IMR-90 (cell line): ENCODE results near the gene LEMD1. TPM values are rescaled to one million over a fixed set of nuclear protein-coding genes. Genes with fewer than 3 reads are reported as not detected.

Experiments used
- ATAC-seq: fragments of 200-7000 bp; cut with Tn5 transposase; 2 replicates; pipeline ENCODE4 v1.9.1; 2020; ENCODE audit warnings: low read depth, mild to moderate bottlenecking, moderate library complexity
- BruUV-seq: library from RNA; stranded (reverse); fragments of 400-500 nt; replicated peaks from 2 replicates; lab custom pipeline; 2021; lab: Mats Ljungman, UMichigan
- CTCF ChIA-PET: fragments of 300-600 bp; formaldehyde crosslinking; extraction: SDS; loops from one replicate; lab custom pipeline; 2021; ENCODE audit warnings: antibody characterized with exemption; lab: Yijun Ruan, JAX
- POLR2A ChIA-PET: fragments of 300-600 bp; sonication (Branson Sonifier 250); formaldehyde crosslinking; loops from one replicate; lab custom pipeline; 2022; ENCODE audit warnings: antibody characterized with exemption; ENCODE audit not compliant: unreplicated experiment; lab: Charles Lee
- DNase-seq: peaks from one replicate; pipeline ENCODE4 v3.0.0; 2013
- H2AFZ ChIP-seq: replicated peaks from 2 replicates; pipeline ENCODE3; 2013; ENCODE audit warnings: low read length, mild to moderate bottlenecking; ENCODE audit not compliant: poor library complexity
- H2AK5ac ChIP-seq: 2 replicates; pipeline ENCODE4 v1.6.1; 2013; ENCODE audit warnings: low read depth, low read length, inconsistent platforms
- H2AK9ac ChIP-seq: replicated peaks from 2 replicates; pipeline ENCODE3; 2013; ENCODE audit warnings: mild to moderate bottlenecking, low read depth, low read length, moderate library complexity; ENCODE audit not compliant: poor library complexity
- H2BK120ac ChIP-seq: 2 replicates; pipeline ENCODE4 v1.6.1; 2013; ENCODE audit warnings: low read depth, low read length, inconsistent platforms
- H2BK15ac ChIP-seq: 3 replicates; pipeline ENCODE4 v1.6.1; 2013; ENCODE audit warnings: low read depth, low read length, inconsistent platforms
- H2BK20ac ChIP-seq: 2 replicates; pipeline ENCODE4 v1.6.1; 2013; ENCODE audit warnings: low read depth, mild to moderate bottlenecking, inconsistent platforms, low read length, moderate library complexity
- H2BK5ac ChIP-seq: 2 replicates; pipeline ENCODE4 v1.6.1; 2013; ENCODE audit warnings: mild to moderate bottlenecking, low read depth, low read length, inconsistent platforms; ENCODE audit not compliant: poor library complexity, severe bottlenecking
- H3K14ac ChIP-seq: replicated peaks from 2 replicates; pipeline ENCODE4 v1.6.1; 2013; ENCODE audit warnings: low read depth, low read length, inconsistent platforms
- H3K18ac ChIP-seq: 2 replicates; pipeline ENCODE4 v1.6.1; 2013; ENCODE audit warnings: low read depth, low read length, control low read depth
- H3K23ac ChIP-seq: 2 replicates; pipeline ENCODE4 v1.6.1; 2013; ENCODE audit warnings: low read depth, low read length, inconsistent platforms
- H3K27ac ChIP-seq: 2 replicates; pipeline ENCODE4 v1.5.1; 2013; ENCODE audit warnings: mild to moderate bottlenecking, control low read depth, low read length; ENCODE audit not compliant: insufficient read depth
- H3K27me3 ChIP-seq: 2 replicates; pipeline ENCODE4 v1.6.1; 2013; ENCODE audit warnings: low read length; ENCODE audit not compliant: control insufficient read depth, insufficient read depth
- H3K36me3 ChIP-seq: 2 replicates; pipeline ENCODE4 v1.6.1; 2013; ENCODE audit warnings: low read length, mixed read lengths; ENCODE audit not compliant: control insufficient read depth, insufficient read depth
- H3K4ac ChIP-seq: 2 replicates; pipeline ENCODE4 v1.6.1; 2013; ENCODE audit warnings: low read depth, low read length, inconsistent platforms
- H3K4me1 ChIP-seq: 2 replicates; pipeline ENCODE4 v1.6.1; 2013; ENCODE audit warnings: low read length, mixed read lengths; ENCODE audit not compliant: control insufficient read depth, insufficient read depth
- H3K4me2 ChIP-seq: 2 replicates; pipeline ENCODE4 v1.6.1; 2013; ENCODE audit warnings: low read depth, mild to moderate bottlenecking, control low read depth, low read length, moderate library complexity
- H3K4me3 ChIP-seq: 2 replicates; pipeline ENCODE4 v1.5.1; 2013; ENCODE audit warnings: low read depth, mild to moderate bottlenecking, control low read depth, low read length, moderate library complexity; ENCODE audit not compliant: insufficient read depth
- H3K56ac ChIP-seq: 2 replicates; pipeline ENCODE4 v1.6.1; 2013; ENCODE audit warnings: low read length, inconsistent platforms; ENCODE audit not compliant: insufficient read depth; ENCODE audit errors: extremely low read depth
- H3K79me1 ChIP-seq, 2 experiments: 2 replicates each; pipeline ENCODE4 v1.6.1; 2013; ENCODE audit warnings: low read length in 2 of 2, inconsistent platforms in 1 of 2, low read depth in 1 of 2
- H3K9ac ChIP-seq: 2 replicates; pipeline ENCODE4 v1.6.1; 2013; ENCODE audit warnings: low read depth, low read length, control low read depth
- H3K9me1 ChIP-seq: 2 replicates; pipeline ENCODE4 v1.6.1; 2013; ENCODE audit warnings: low read length, inconsistent platforms; ENCODE audit not compliant: insufficient read depth
- H3K9me3 ChIP-seq: 2 replicates; pipeline ENCODE4 v1.6.1; 2013; ENCODE audit warnings: low read length; ENCODE audit not compliant: control insufficient read depth, insufficient read depth
- H4K20me1 ChIP-seq: 2 replicates; pipeline ENCODE4 v1.6.1; 2013; ENCODE audit warnings: low read length, inconsistent platforms; ENCODE audit not compliant: insufficient read depth
- H4K5ac ChIP-seq: 2 replicates; pipeline ENCODE4 v1.6.1; 2013; ENCODE audit warnings: mild to moderate bottlenecking, low read depth, low read length, control low read depth
- H4K8ac ChIP-seq, 2 experiments: 2 replicates each; pipeline ENCODE4 v1.6.1; 2013; ENCODE audit warnings: low read depth in 2 of 2, low read length in 2 of 2, control low read depth in 1 of 2, inconsistent platforms in 1 of 2
- H4K91ac ChIP-seq: 2 replicates; pipeline ENCODE4 v1.6.1; 2013; ENCODE audit warnings: low read depth, low read length, inconsistent platforms; ENCODE audit not compliant: insufficient read depth
- BHLHE40 ChIP-seq: fragments of 150-350 bp; IDR thresholded peaks from 2 replicates; pipeline ENCODE4 v1.6.1; 2016; ENCODE audit warnings: mild to moderate bottlenecking, low read depth, low read length
- CHD1 ChIP-seq: IDR thresholded peaks from 2 replicates; pipeline ENCODE4 v1.6.1; 2012; ENCODE audit warnings: low read depth, low read length, improper control_type of control experiment
- ELK1 ChIP-seq: fragments of 150-350 bp; IDR thresholded peaks from 2 replicates; pipeline ENCODE4 v1.6.1; 2016; ENCODE audit warnings: low read depth, mild to moderate bottlenecking, low read length, moderate library complexity, borderline replicate concordance
- MAFK ChIP-seq: IDR thresholded peaks from 2 replicates; pipeline ENCODE4 v1.6.1; 2012; ENCODE audit warnings: low read depth, low read length, improper control_type of control experiment
- NFE2L2 ChIP-seq: fragments of 150-350 bp; IDR thresholded peaks from 2 replicates; pipeline ENCODE4 v1.6.1; 2016; ENCODE audit warnings: low read depth, mild to moderate bottlenecking, low read length
- WGBS, 2 experiments: methylation state at CpG; one replicate each; pipeline versions ENCODE4 v1.1.5 to v1.1.7; 2013; ENCODE audit warnings: missing lambda C conversion rate in 2 of 2; ENCODE audit not compliant: insufficient read length in 1 of 2; ENCODE audit errors: extremely low coverage in 2 of 2; 5-methylcytosine and 5-hydroxymethylcytosine counted together
- dilution Hi-C: fragments of 300-500 bp; cut with HindIII; formaldehyde crosslinking; loops from one replicate; pipeline ENCODE4 v1.14.3; 2018; ENCODE audit warnings: low sequenced_read_pairs; ENCODE audit not compliant: unreplicated experiment
- in situ Hi-C: fragments of 300-500 bp; cut with MboI; formaldehyde crosslinking; loops from 3 replicates; pipeline ENCODE4 v1.14.3; 2019; ENCODE audit warnings: low sequenced_read_pairs, inconsistent platforms, mixed read lengths
- intact Hi-C: fragments of 100-400 bp; cut with micrococcal nuclease; formaldehyde crosslinking; loops from 2 replicates; pipeline ENCODE4 v1.10.0; 2022
- polyA plus RNA-seq, 3 experiments: library from polyadenylated mRNA; depleted of rRNA; stranded (reverse); fragments of >200 nt; gene quantifications; 2 replicates each; pipeline ENCODE4 v1.2.3, GENCODE V29; 2012; ENCODE audit warnings: low replicate concordance in 1 of 3
- total RNA-seq: library from RNA; depleted of rRNA; stranded (reverse); fragments of >200 nt; gene quantifications from 2 replicates; pipeline ENCODE4 v1.2.3, GENCODE V29; 2012

LEMD1 gene
- total and polyA plus RNA-seq, 2 of the 4 experiments (the other 2 are of a cell fraction): not detected

GRCh38 chr1:205444931-205445645 is 23.2 kb upstream of the LEMD1 start:
- Histone ChIP-seq H2BK20ac (no peak overlapping the region), H3K18ac (no peak overlapping the region), H3K14ac (no peak overlapping the region), H3K4me3 (no peak overlapping the region), H4K20me1 (no peaks in the 10 kb centered on the region), H2BK15ac (no peak overlapping the region), H3K9ac (no peak overlapping the region), H3K4ac (no peak overlapping the region), H3K9me1 (no peaks in the 10 kb centered on the region; the same call in 1 of the 2 replicates), H2AK9ac (no peak overlapping the region), H3K27me3 (peaks cover 47% of the 10 kb centered on the region), H2AK5ac (no peak overlapping the region), H4K8ac (no peak overlapping the region), H2BK120ac (no peak overlapping the region), H3K79me1 (no peaks in the 10 kb centered on the region), H3K56ac (no peak overlapping the region), H3K9me3 (no peaks in the 10 kb centered on the region), H4K5ac (no peak overlapping the region), H3K4me1 (no peaks in the 10 kb centered on the region; the same call in 1 of the 2 replicates), H3K4me2 (no peak overlapping the region), H2BK5ac (no peak overlapping the region), H3K27ac (no peak overlapping the region), H2AFZ (no peak overlapping the region), H4K91ac (no peak overlapping the region), H3K36me3 (no peaks in the 10 kb centered on the region), H3K23ac (no peak overlapping the region)
- BruUV-seq: no TSS peak
- TF ChIP-seq BHLHE40 (no peak), ELK1 (no peak), NFE2L2 (no peak), MAFK (no peak), CHD1 (no peak)
- ChIA-PET POLR2A (no interaction called here), CTCF (interaction anchor here (0.6 kb wide), 1 partner anchor 120 kb away, joined by 3 read pairs; no protein-coding TSS in a partner anchor)
- intact Hi-C loops: no loop called here
- dilution Hi-C loops: no loop called here
- DNase-seq (no peak), ATAC-seq (no peak)
- WGBS, 2 experiments: 35% methylated on average over 3 of the region's 18 CpGs; no CpG with 5 or more reads in 1 of the 2 experiments
- in situ Hi-C loops: no loop called here
